ENCODE data around the gene DSCAM. TPM values are rescaled to one million over a fixed set of nuclear protein-coding genes. Genes with fewer than 3 reads are reported as not detected.

The DSCAM gene
- total RNA-seq, 1 donor from 2014 or later: not detected

DNA sequence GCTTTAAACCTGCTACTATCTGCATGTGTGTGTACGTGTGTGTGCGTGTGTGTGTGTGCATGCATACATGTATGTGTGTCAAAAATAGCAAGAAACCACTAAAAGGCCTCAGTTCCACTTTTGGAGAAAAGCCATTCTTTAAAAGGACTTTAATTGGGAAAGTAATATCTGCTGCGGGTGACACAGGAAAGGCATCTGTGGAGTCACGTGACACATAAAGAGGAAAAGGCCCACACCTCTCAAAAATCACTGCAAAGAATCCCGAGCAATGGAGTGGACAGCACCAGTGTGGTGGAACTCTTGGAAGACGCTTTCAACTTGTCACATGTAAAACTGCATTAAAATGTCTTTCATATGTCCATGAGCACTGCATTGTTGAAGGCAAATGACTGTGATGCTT is 63.6 kb downstream of the DSCAM start:
- no peak overlapping the region for H3K27ac Mint-ChIP-seq (ENCODE audit: unreplicated experiment)
- no peaks in the 10 kb centered on the region for H3K36me3 Mint-ChIP-seq (ENCODE audit: unreplicated experiment)
- peaks cover 20% of the 10 kb centered on the region for H3K9me3 Mint-ChIP-seq (ENCODE audit: unreplicated experiment)
- no peak for DNase-seq (ENCODE audit: extremely low spot score, unreplicated experiment)
- H3K4me3 Mint-ChIP-seq (ENCODE audit: unreplicated experiment): no peak overlapping the region
- H3K4me1 Mint-ChIP-seq (ENCODE audit: unreplicated experiment): no peaks in the 10 kb centered on the region
- H3K27me3 Mint-ChIP-seq (ENCODE audit: unreplicated experiment): no peaks in the 10 kb centered on the region
- TF ChIP-seq, protein P1, sequence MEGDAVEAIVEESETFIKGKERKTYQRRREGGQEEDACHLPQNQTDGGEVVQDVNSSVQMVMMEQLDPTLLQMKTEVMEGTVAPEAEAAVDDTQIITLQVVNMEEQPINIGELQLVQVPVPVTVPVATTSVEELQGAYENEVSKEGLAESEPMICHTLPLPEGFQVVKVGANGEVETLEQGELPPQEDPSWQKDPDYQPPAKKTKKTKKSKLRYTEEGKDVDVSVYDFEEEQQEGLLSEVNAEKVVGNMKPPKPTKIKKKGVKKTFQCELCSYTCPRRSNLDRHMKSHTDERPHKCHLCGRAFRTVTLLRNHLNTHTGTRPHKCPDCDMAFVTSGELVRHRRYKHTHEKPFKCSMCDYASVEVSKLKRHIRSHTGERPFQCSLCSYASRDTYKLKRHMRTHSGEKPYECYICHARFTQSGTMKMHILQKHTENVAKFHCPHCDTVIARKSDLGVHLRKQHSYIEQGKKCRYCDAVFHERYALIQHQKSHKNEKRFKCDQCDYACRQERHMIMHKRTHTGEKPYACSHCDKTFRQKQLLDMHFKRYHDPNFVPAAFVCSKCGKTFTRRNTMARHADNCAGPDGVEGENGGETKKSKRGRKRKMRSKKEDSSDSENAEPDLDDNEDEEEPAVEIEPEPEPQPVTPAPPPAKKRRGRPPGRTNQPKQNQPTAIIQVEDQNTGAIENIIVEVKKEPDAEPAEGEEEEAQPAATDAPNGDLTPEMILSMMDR (IDR thresholded peaks at IDR 0.05): no peak

DNA sequence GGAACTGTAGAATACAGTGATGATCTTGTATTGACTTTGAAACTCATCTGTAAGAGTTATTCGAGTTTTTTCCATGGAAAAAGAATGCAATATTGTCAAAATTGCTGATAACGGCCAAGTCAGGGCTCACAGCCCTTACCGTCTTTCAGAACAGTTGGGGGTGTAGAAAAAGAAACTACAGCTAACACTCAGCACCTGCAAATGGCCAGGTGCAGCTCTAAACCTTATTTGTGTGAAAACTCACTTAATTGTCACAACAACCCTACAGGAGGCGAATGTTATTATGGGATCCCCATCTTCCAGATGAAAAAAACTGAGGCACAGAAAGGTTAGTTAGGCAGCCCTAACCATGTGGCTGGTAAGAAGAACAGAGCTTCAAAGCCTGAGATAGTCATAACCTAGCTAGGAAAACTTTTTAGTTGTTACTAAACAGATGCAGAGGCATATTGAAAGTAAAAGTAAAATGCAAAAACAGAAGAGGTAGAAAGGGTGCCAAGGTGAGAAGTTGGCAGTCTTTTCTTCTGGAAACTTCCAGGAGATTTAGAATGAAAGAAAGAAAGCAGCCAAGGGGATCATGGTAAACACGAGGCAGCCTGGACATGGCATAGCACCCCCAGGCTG is 76.4 kb downstream of the DSCAM start:
- Mint-ChIP-seq H3K4me3 (ENCODE audit: unreplicated experiment) (no peak overlapping the region), H3K36me3 (ENCODE audit: unreplicated experiment) (no peaks in the 10 kb centered on the region), H3K27ac (ENCODE audit: unreplicated experiment) (no peak overlapping the region), H3K4me1 (ENCODE audit: unreplicated experiment) (no peaks in the 10 kb centered on the region), H3K27me3 (ENCODE audit: unreplicated experiment) (no peaks in the 10 kb centered on the region), H3K9me3 (ENCODE audit: unreplicated experiment) (peaks cover 32% of the 10 kb centered on the region)
- TF ChIP-seq, protein P1 (IDR thresholded peaks at IDR 0.05): no peak
- DNase-seq (ENCODE audit: extremely low spot score, unreplicated experiment): no peak

DNA sequence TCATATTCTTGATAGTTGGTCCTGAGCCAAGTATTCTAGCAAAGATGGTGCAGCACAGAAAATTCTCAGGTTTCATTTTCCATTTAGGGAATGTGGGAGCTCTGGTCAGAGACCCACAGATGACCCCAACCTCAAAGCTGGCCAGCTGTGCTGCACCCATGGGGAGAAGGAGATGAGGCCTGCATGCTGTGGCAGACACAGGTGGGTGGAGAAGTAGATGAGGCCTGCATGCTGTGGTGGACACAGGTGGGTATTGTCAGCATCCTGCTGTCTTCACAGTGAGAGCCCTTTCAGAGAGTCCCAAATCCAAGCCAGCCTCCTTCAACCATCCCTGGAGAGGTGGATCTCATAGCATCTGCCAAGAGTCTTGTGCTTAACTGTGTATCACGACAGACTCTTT is 77.7 kb downstream of the DSCAM start:
- no peaks in the 10 kb centered on the region for H3K4me1 Mint-ChIP-seq (ENCODE audit: unreplicated experiment)
- no peak for DNase-seq (ENCODE audit: extremely low spot score, unreplicated experiment)
- TF ChIP-seq, protein P1 (IDR thresholded peaks at IDR 0.05): no peak
- no peaks in the 10 kb centered on the region for H3K27me3 Mint-ChIP-seq (ENCODE audit: unreplicated experiment)
- no peak overlapping the region for H3K4me3 Mint-ChIP-seq (ENCODE audit: unreplicated experiment)
- H3K36me3 Mint-ChIP-seq (ENCODE audit: unreplicated experiment): no peaks in the 10 kb centered on the region
- no peak overlapping the region for H3K27ac Mint-ChIP-seq (ENCODE audit: unreplicated experiment)
- H3K9me3 Mint-ChIP-seq (ENCODE audit: unreplicated experiment): peaks cover 28% of the 10 kb centered on the region

DNA sequence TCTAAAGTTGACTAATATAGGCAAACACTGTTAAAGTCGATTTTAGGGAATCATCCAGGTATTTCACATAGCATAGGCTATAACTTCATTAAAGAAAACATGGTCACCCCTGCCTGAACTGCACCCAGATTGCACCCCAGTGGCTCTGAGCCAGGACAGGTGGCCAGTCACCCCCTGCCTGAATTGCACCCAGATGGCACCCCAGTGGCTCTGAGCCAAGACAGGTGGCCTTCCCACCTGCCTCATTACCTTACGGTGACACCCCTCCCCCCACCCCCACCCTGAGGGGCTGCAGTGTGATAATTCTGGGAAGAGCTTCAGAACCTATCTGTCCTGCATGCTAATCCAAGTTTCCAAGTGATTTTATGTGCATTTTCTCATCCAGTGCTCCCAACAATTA is 78.9 kb downstream of the DSCAM start:
- Mint-ChIP-seq H3K9me3 (ENCODE audit: unreplicated experiment) (peaks cover 19% of the 10 kb centered on the region), H3K27me3 (ENCODE audit: unreplicated experiment) (no peaks in the 10 kb centered on the region), H3K27ac (ENCODE audit: unreplicated experiment) (no peak overlapping the region), H3K36me3 (ENCODE audit: unreplicated experiment) (no peaks in the 10 kb centered on the region), H3K4me1 (ENCODE audit: unreplicated experiment) (no peaks in the 10 kb centered on the region), H3K4me3 (ENCODE audit: unreplicated experiment) (no peak overlapping the region)
- DNase-seq (ENCODE audit: extremely low spot score, unreplicated experiment): no peak
- TF ChIP-seq, protein P1 (IDR thresholded peaks at IDR 0.05): no peak

DNA sequence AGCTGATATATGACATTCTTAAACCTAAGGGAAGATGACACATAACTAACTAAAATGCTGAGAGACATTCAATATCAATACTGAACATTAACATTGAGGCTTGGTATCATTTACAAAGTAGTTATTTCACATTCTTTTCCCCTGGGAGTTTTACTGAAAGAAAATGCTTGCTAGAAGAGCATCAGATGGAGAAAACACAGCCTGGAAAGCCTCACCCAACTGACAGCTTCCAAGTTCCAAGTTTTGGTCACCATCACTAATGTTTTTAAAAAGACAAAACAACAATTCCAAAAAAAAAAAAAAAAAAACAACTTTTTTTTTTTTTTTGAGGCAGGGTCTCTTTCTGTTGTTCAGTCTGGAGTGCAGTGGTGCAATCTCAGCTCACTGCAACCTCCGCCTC is 80.6 kb downstream of the DSCAM start:
- Mint-ChIP-seq H3K9me3 (ENCODE audit: unreplicated experiment) (peaks cover 25% of the 10 kb centered on the region), H3K4me3 (ENCODE audit: unreplicated experiment) (no peak overlapping the region), H3K27me3 (ENCODE audit: unreplicated experiment) (no peaks in the 10 kb centered on the region), H3K36me3 (ENCODE audit: unreplicated experiment) (no peaks in the 10 kb centered on the region), H3K27ac (ENCODE audit: unreplicated experiment) (no peak overlapping the region), H3K4me1 (ENCODE audit: unreplicated experiment) (no peaks in the 10 kb centered on the region)
- TF ChIP-seq, protein P1 (IDR thresholded peaks at IDR 0.05): no peak
- DNase-seq (ENCODE audit: extremely low spot score, unreplicated experiment): no peak

All from osteocyte (in vitro differentiated cells).